Activated naive CD4-positive, alpha-beta T cell treated with anti-CD3 and anti-CD28 coated beads, Interleukin-2, amount 10 ng/mL, durations not matched to agents 7 days and 5 days (primary cell): ENCODE results near the gene CASP3.
"Not testable (repeated sequence)": the region's sequence is repeated elsewhere in the genome, so short reads cannot be mapped to it uniquely, and the experiment has no call there.

Experiments
- CTCF ChIA-PET: fragments of 350-600 bp; sonication (Branson Sonifier 250); formaldehyde crosslinking; loops from one replicate; lab custom pipeline; 2021; ENCODE audit warnings: antibody characterized with exemption; lab: Charles Lee
- DNase-seq: peaks from one replicate; pipeline ENCODE4 v3.0.0-alpha.2; 2020
- H3K27ac Mint-ChIP-seq: one replicate; pipeline ENCODE4 v1.8.0; 2021; ENCODE audit warnings: mild to moderate bottlenecking, moderate library complexity, mixed read lengths
- H3K27me3 Mint-ChIP-seq: one replicate; pipeline ENCODE4 v1.8.0; 2021; ENCODE audit warnings: mild to moderate bottlenecking, mixed read lengths
- H3K36me3 Mint-ChIP-seq: one replicate; pipeline ENCODE4 v1.8.0; 2021; ENCODE audit warnings: mixed read lengths
- H3K4me1 Mint-ChIP-seq: one replicate; pipeline ENCODE4 v1.8.0; 2021; ENCODE audit warnings: mixed read lengths
- H3K4me3 Mint-ChIP-seq: one replicate; pipeline ENCODE4 v1.8.0; 2021; ENCODE audit warnings: mild to moderate bottlenecking, moderate library complexity, mixed read lengths
- H3K9me3 Mint-ChIP-seq: one replicate; pipeline ENCODE4 v1.8.0; 2021; ENCODE audit warnings: mixed read lengths

CASP3 gene

DNA sequence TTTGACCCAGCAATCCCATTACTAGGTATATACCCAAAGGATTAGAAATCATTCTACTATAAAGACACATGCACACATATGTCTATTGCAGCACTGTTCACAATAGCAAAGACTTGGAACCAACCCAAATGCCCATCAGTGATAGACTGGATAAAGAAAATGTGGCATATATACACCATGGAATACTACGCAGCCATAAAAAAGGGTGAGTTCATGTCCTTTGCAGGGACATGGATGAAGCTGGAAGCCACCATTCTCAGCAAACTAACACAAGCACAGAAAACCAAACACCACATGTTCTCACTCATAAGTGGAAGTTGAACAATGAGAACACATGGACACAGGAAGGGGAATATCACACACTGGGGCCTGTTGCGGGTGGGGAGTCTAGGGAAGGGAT lies 41.8 kb downstream of the CASP3 start:
- H3K27me3 Mint-ChIP-seq, H3K27ac Mint-ChIP-seq, CTCF ChIA-PET, DNase-seq, H3K4me1 Mint-ChIP-seq, H3K36me3 Mint-ChIP-seq, H3K4me3 Mint-ChIP-seq: not testable (repeated sequence)
- H3K9me3 Mint-ChIP-seq: peaks cover 38% of the 10 kb centered on the region

GRCh38 chr4:184602857-184603256 lies 46.4 kb downstream of the CASP3 start:
- H3K36me3 Mint-ChIP-seq, H3K4me3 Mint-ChIP-seq, H3K27ac Mint-ChIP-seq, CTCF ChIA-PET, DNase-seq: not testable (repeated sequence)
- peaks cover 14% of the 10 kb centered on the region for H3K4me1 Mint-ChIP-seq
- peaks cover 30% of the 10 kb centered on the region for H3K27me3 Mint-ChIP-seq
- H3K9me3 Mint-ChIP-seq: peaks cover 38% of the 10 kb centered on the region

- not testable (repeated sequence) for H3K4me3 Mint-ChIP-seq, H3K27ac Mint-ChIP-seq, H3K36me3 Mint-ChIP-seq
- peaks cover 24% of the 10 kb centered on the region for H3K9me3 Mint-ChIP-seq
- H3K27me3 Mint-ChIP-seq: peaks cover 30% of the 10 kb centered on the region
- DNase-seq: peak; percentile 52
- CTCF ChIA-PET: interaction anchor here (0.8 kb wide), 1 partner anchor 319 kb away, joined by 3 read pairs; no protein-coding TSS in a partner anchor
- H3K4me1 Mint-ChIP-seq: peaks cover 14% of the 10 kb centered on the region
Observed at GRCh38 chr4:184600982-184601381, 48.3 kb downstream of the CASP3 start.

DNA sequence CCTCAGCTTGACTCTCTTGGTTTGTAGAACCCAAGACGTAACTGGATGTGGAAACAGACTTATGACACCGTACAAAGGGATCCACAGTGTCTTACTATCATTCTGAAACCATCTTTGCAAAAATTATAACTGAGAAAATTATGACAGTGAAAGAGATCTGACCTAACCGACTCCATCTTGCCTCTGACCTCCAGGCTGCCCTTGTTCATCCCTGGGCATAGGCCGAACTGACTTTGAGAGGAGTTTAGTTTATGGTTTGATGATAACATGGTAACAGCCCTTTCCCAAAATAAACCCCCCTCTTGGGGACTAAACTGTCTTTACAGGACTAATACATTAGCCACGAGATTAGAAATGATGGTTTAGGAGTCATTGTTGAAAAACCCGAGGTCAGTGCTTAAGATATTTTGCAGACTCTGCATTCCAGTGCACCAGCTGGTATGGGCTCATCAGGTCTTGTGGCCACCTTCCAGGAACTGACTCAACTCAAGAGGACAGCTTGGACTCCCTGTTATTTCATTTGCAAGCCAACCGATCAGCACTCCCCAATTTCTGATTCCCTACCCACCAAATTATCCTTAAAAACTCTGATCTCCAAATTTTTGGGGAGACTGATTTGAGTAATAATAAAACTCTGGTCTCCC lies 49.6 kb downstream of the CASP3 start:
- H3K9me3 Mint-ChIP-seq: peaks cover 17% of the 10 kb centered on the region
- H3K4me1 Mint-ChIP-seq: peaks cover 14% of the 10 kb centered on the region
- CTCF ChIA-PET: interaction anchor here (0.9 kb wide), 1 partner anchor 14 kb away, joined by 3 read pairs; no protein-coding TSS in a partner anchor
- no peaks in the 10 kb centered on the region for H3K36me3 Mint-ChIP-seq
- H3K4me3 Mint-ChIP-seq: no peak overlapping the region
- H3K27me3 Mint-ChIP-seq: peaks cover 30% of the 10 kb centered on the region
- H3K27ac Mint-ChIP-seq: no peak overlapping the region
- no peak for DNase-seq

DNA sequence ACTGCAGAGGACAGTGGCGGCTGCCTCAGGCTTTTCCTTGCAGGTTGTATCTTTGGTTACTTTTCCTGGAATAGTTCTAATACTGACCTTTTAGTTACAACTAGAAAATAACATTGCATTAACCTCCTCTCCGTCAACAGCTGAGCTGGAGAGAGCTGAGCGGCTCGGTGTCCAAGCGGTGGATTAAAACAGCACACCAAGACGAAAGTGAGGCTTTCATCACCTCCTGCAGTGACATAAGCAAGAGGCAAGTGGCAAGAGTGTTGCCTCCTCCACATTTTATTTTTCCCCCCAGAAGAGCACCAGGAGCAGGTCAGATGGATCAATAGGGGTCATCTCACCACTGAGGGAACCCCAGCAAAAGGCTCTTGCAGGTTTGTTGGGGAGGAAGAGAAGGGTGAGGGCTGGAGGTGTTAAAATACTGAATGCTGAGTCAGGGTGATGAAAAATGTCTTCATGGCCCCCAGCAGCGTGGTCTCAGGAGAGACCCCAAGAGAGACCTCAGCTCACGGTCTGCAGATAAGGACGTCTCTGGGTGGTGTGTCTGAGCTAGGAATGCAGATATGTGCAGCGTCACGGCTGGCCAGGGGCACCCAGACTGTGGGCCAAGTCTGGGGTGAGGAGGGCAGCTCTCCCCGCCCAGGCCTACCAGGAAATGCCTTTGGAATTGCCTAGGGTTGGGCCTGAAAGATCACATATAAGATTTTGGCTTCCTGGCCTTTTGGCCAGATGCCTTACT lies 50.3 kb downstream of the CASP3 start:
- Mint-ChIP-seq H3K27me3 (peaks cover 23% of the 10 kb centered on the region), H3K36me3 (no peaks in the 10 kb centered on the region), H3K4me3 (no peak overlapping the region), H3K9me3 (peaks cover 12% of the 10 kb centered on the region), H3K27ac (no peak overlapping the region), H3K4me1 (peaks cover 14% of the 10 kb centered on the region)
- DNase-seq: no peak
- CTCF ChIA-PET: interaction anchor here (0.7 to 1.2 kb wide), 3 partner anchors 13 to 431 kb away, joined by 3 to 4 read pairs (median 3); no protein-coding TSS in a partner anchor

DNA sequence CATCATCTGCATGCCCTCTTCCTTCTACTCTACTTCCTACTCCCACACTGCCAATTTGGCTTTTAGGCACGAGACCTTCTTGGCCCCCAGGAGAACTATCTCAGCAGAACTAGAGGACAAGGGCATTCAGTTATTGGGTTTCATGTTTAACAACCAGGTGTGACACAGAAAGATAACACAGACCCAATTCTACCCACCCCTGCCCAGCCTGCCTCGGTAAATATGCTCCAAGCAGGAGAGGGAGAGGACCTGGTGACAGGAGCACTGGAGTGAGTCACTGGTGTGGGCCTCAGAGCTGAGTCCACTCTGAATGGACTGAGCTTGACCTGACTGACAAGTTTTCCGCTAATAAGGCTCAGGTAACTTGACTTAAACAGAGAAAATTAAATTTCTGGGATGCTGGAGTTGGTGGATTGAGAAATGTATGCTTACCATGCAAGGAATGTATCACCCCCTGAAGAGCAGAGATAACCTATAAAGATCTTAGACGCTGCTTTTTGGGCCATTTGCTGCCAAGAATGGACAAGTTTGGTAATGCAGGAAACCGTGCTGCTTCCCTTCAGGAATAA lies 52.5 kb downstream of the CASP3 start:
- Mint-ChIP-seq H3K4me1 (peaks cover 14% of the 10 kb centered on the region), H3K4me3 (no peak overlapping the region), H3K27me3 (peaks cover 21% of the 10 kb centered on the region), H3K9me3 (no peaks in the 10 kb centered on the region), H3K27ac (no peak overlapping the region), H3K36me3 (no peaks in the 10 kb centered on the region)
- no peak for DNase-seq
- CTCF ChIA-PET: no interaction called here

GRCh38 chr4:184596044-184596616 lies 53.1 kb downstream of the CASP3 start:
- no peak for DNase-seq
- Mint-ChIP-seq H3K4me1 (peaks cover 11% of the 10 kb centered on the region), H3K4me3 (no peak overlapping the region), H3K36me3 (no peaks in the 10 kb centered on the region), H3K27ac (no peak overlapping the region), H3K27me3 (peaks cover 16% of the 10 kb centered on the region), H3K9me3 (no peaks in the 10 kb centered on the region)
- CTCF ChIA-PET: no interaction called here

DNA sequence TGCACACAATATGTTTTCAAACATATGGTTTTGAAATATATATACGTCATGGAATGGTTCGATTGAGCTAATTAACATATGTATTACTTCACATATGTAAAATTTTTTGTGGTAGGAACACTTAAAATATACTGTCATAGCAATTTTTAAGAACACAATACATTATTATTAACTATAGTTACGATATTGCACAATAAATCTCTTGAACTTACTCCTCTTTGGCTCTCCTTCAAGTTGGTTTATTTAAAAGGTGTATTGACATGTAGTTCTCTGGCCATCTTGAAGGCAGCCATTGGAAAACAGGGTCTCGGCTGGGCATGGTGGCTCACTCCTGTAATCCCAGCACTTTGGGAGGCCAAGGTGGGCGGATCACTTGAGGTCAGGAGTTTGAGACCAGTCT lies 53.8 kb downstream of the CASP3 start:
- H3K4me1 Mint-ChIP-seq: peaks cover 4% of the 10 kb centered on the region
- no peaks in the 10 kb centered on the region for H3K9me3 Mint-ChIP-seq
- CTCF ChIA-PET: no interaction called here
- peaks cover 9% of the 10 kb centered on the region for H3K27me3 Mint-ChIP-seq
- H3K4me3 Mint-ChIP-seq: no peak overlapping the region
- no peak overlapping the region for H3K27ac Mint-ChIP-seq
- no peaks in the 10 kb centered on the region for H3K36me3 Mint-ChIP-seq
- no peak for DNase-seq

- no peaks in the 10 kb centered on the region for H3K27me3 Mint-ChIP-seq
- no peak overlapping the region for H3K4me3 Mint-ChIP-seq
- CTCF ChIA-PET: no interaction called here
- no peaks in the 10 kb centered on the region for H3K9me3 Mint-ChIP-seq
- H3K36me3 Mint-ChIP-seq: no peaks in the 10 kb centered on the region
- H3K4me1 Mint-ChIP-seq: no peaks in the 10 kb centered on the region
- no peak for DNase-seq
- H3K27ac Mint-ChIP-seq: no peak overlapping the region
Observed at GRCh38 chr4:184593461-184593860, 55.8 kb downstream of the CASP3 start.

GRCh38 chr4:184591747-184592270 lies 57.4 kb downstream of the CASP3 start:
- H3K36me3 Mint-ChIP-seq, CTCF ChIA-PET, H3K4me1 Mint-ChIP-seq, DNase-seq, H3K4me3 Mint-ChIP-seq, H3K9me3 Mint-ChIP-seq, H3K27ac Mint-ChIP-seq, H3K27me3 Mint-ChIP-seq: not testable (repeated sequence)

DNA sequence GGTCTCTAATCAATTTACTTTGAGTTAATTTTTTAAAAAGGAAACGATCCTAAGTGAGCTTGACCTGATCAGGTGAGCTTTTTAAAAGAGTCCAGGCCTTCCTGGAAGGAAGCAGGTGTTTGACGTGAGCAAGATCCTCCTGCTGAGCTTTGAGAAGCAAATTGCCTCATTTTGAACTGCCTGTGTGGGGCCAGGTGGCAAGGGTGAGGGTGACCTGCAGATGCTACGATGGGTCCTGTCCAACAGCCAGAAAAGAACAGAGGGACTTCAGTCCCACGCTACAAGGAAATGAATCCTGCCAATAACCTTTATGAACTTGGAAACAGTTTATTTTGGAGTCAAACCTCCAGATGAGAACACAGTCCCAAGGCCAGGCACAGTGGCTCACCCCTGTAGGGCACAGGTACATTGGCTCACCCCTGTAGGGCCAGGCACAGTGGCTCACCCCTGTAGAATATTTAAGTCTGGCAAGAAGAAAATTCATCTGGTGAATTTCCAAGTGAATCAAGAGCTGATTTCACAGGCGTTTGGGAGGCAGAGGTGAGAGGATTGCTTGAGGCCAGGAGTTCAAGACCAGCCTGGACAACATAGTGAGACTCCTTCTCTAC lies 58.1 kb downstream of the CASP3 start:
- H3K4me1 Mint-ChIP-seq: no peaks in the 10 kb centered on the region
- H3K4me3 Mint-ChIP-seq: no peak overlapping the region
- no peaks in the 10 kb centered on the region for H3K27me3 Mint-ChIP-seq
- no peaks in the 10 kb centered on the region for H3K9me3 Mint-ChIP-seq
- CTCF ChIA-PET: no interaction called here
- DNase-seq: no peak
- no peaks in the 10 kb centered on the region for H3K36me3 Mint-ChIP-seq
- H3K27ac Mint-ChIP-seq: no peak overlapping the region

- Mint-ChIP-seq H3K4me3 (no peak overlapping the region), H3K36me3 (no peaks in the 10 kb centered on the region), H3K27ac (no peak overlapping the region), H3K4me1 (no peaks in the 10 kb centered on the region), H3K9me3 (no peaks in the 10 kb centered on the region), H3K27me3 (no peaks in the 10 kb centered on the region)
- CTCF ChIA-PET: interaction anchor here (0.7 kb wide), 1 partner anchor 8 kb away, joined by 3 read pairs; no protein-coding TSS in a partner anchor
- DNase-seq: no peak
Observed at GRCh38 chr4:184590196-184590595, 59.1 kb downstream of the CASP3 start.

DNA sequence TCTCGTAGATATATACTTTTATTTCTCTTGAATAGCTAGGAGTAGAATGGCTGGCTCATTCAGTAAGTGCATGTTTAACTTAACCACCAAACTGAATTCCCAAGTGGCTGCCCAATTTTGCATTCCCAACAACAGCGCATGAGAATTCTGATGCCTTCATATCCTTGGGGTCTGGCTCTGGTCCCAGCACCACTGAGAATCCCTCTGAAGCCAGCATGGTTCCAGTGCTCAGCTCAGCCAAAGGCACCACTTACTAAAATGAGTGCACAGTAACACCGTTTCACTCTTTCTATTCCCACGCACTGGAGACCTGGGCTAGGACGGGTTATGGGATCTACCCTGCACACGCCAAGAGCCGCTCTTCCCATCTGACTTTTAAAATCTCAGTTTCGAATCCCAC lies 60.4 kb downstream of the CASP3 start:
- Mint-ChIP-seq H3K27me3 (no peaks in the 10 kb centered on the region), H3K36me3 (no peaks in the 10 kb centered on the region), H3K27ac (no peak overlapping the region), H3K4me3 (no peak overlapping the region), H3K9me3 (no peaks in the 10 kb centered on the region), H3K4me1 (peaks cover 6% of the 10 kb centered on the region)
- no peak for DNase-seq
- CTCF ChIA-PET: no interaction called here

GRCh38 chr4:184587701-184588100 lies 61.5 kb downstream of the CASP3 start:
- no peaks in the 10 kb centered on the region for H3K27me3 Mint-ChIP-seq
- H3K27ac Mint-ChIP-seq: no peak overlapping the region
- H3K4me3 Mint-ChIP-seq: no peak overlapping the region
- no peaks in the 10 kb centered on the region for H3K9me3 Mint-ChIP-seq
- DNase-seq: no peak
- CTCF ChIA-PET: interaction anchor here (0.7 to 0.9 kb wide), 2 partner anchors 272 to 301 kb away, joined by 3 to 4 read pairs; no protein-coding TSS in a partner anchor
- H3K4me1 Mint-ChIP-seq: peaks cover 12% of the 10 kb centered on the region
- H3K36me3 Mint-ChIP-seq: no peaks in the 10 kb centered on the region
